ENCODE measurements around the gene SERPINH1.
"Not testable (repeated sequence)": the region's sequence is repeated elsewhere in the genome, so short reads cannot be mapped to it uniquely, and the experiment has no call there.

SERPINH1 gene

GRCh38 chr11:75578977-75579376, 16.9 kb downstream of the SERPINH1 start:
- DNase-seq: no peak

DNA sequence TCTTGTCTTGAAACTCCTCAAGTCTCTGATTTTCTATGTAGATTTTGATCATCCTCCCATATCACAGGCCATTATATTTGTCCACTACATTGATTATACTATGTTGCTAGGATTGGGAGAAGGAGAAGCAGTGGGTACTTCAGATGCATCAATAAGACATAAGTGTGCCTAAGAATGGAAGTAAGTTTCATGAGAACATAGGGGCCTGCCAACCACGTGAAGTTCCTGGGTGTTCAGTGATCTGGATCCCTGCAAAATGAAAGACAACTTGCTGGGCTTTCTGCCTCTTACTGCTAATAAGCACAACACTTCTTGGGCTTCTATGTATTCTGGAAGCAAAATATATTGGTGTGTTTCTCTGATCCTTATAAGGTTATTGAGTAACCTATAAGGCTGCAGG, 17.8 kb downstream of the SERPINH1 start:
- no peak for DNase-seq

GRCh38 chr11:75582506-75582894, 20.4 kb downstream of the SERPINH1 start:
- DNase-seq: no peak

DNA sequence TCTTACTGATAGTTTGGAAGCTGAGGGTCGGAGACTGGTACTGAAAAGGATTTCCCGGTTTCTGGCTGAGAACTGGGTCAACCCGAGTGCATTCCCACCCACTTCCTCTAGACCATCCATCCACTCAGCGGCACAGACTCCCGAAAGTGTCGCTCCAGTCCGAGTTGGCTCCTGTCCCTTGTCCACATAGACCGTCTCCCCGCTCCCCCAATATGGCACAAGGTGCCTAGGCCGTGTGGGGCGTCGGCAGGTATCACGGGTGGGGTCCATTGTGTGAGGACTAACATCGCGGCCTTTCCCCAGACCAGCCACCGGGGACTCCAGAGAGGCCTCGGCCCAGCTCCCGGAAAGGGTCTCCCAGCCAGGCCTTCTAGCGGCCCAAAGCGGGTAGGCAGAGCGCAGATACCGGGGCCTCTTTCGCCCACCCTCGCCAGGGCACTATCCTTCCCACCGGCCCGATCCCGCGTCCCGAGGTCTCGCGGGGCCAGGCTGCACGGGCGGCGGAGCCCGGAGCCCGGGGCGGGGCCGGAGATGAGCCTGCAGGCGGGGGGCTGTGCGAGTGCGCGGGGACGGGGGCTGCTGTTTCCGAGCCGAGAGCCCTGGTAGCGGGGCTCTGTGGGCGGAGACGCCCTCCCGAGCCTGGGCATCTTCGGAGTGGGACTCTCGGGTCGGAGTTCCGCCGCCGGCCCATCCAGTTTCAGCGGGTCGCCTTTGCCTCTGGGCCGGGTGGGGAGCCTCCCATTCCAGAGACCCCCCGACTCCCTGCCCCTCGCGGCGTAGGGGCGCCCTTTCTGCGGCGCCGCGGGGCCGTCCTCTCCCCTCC, 21.1 kb downstream of the SERPINH1 start:
- peak in 1 of 2 experiments; percentile 15 for DNase-seq

DNA sequence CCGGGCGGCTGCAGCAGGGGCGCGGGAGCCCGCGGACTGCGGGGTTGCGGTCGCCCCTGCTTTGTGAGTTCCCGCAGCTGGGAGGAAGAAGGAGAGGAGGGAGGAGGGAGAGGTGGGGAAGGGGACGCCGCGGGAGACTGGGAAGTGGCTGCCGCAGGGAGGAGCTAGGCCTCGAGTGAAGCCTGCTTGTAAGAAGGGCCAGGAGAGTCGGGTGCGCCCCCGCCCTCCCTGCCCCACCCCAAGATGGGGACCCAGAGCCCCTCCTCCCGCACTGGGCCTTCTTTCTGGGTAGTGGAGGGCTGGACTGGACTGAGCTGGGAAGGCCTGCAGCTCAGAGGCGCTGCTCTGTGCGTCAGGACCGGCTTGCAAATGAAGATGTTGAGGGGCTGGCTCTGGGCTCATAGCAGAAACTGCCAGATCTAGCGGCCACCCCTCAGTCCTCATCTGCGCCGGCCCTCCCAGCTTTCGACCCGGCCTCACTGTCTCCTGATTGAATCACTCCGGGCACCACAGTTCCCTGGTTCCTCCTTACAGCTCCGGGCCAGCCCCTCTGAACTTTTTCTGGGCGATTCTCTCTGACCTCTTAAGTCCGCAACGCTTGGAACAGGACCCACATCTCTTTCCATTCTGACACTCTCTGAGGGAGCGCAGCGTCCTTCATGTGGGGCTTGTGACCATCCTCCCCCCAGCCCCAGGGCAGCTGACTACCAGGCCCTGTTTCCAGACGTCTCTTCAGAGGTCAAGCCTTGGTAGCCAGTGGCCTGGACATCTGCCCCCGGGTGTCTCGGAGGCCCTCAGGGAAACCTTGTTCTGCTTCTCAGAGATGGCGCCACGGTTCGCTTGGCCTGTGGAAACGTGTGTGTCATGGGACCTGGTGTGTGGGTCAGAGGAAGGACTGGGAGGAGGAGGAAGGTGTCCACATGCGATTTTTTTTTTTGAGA, 21.9 kb downstream of the SERPINH1 start:
- DNase-seq: no peak

DNA sequence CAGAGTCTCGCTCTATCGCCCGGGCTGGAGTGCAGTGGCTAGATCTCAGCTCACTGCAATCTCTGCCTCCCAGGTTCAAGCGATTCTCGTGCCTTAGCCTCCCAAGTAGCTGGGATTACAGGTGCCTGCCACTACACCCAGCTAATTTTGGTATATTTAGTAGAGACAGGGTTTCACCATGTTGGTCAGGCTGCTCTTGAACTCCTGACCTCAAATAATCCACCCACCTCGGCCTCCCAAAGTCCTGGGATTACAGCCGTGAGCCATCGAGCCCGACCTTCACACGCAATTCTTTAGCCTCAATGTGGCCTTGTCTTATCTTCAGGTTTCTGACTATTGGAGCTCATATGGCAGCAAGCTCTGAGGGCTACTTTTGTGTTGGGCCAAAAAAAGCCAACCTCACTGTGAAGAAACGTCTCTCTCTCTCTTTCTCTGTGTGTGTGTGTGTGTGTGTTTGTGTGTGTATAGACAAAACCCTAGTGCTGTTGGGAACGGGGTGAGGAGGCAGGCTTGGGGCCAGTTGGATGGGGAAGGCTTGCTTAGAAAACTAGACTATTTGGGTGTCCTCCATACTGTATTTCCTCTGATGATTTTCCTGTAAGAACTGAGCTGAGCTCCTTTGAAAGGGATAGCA, 22.7 kb downstream of the SERPINH1 start:
- not testable (repeated sequence) for DNase-seq

DNA sequence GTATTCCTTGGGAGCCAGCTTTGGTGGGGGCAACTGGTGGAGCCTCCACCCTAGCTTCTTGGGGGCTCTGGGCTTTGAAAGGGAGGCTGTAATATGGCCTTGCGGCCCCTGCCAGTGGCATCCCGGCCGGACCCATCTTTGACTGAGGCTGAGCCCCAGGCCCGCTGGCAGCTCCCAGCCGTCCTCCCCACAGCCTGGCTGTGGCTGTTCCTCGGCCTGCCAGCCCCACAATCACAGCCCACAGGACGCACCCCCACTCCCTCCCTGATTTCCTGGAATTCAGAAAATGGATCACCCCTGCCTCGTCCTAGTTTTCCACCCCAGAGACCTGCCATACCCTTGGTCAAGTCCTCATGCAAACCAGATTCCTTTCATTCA, 23.2 kb downstream of the SERPINH1 start:
- DNase-seq: no peak

DNA sequence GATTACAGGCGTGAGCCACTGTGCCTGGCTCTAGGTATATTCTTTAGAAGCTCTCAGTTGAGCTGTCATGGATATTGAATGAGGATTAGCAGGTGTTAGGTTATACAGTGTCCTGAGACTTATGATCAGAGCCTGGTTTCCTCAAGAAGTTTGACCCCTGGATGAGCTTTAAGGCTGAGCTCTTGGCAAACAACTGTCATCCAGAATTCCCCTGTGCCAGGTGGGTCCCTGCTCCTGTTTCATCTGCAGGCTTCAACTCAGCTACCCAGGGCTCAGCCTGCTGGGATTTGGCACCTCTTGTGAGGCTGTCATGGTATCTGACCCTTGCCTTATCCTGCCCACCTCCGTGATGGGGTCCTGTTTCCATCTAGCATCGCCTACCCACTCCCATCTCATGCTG, 24.3 kb downstream of the SERPINH1 start:
- DNase-seq: no peak

DNA sequence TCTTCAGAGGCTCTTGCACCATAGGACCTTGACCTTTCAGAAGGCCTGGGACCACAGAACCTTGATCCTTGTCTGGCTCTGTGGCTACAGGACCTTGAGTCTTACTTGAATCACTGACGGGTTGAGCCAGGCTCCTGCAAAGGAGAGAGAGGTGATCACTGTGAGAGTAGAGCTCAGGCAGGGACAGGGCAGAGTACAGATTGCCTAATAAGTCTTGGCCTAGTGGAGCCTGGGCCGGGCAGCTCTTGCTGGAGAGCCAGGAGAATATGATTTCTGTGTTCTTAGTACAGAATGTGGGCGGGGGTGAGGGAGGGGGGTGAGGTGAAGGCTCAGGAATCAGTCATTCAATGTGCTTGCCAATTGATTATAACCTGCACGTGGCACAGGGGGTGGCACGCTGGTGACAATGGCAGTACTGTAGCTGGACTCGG, 26.0 kb downstream of the SERPINH1 start:
- DNase-seq: no peak

DNA sequence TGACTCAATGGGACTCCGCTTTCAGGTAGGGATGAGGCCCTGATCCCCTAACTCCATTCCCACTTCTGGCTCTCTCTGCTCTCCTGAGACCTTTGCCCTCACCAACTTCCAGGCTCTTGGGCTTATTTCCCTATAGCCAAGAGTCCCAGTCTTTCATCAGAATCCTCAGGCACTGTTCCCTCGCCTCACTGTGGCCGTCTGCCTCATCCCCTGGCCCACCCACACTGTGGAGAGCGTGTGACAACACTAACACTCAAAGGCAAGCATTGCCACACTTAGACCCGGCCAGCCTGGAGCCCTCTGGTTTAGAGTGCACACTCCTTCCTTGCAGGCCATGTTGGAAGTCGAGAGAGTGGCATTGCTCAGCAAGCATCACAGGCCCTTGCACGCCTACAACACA, 27.0 kb downstream of the SERPINH1 start:
- no peak for DNase-seq

GRCh38 chr11:75589933-75590332, 27.9 kb downstream of the SERPINH1 start:
- DNase-seq: no peak

DNA sequence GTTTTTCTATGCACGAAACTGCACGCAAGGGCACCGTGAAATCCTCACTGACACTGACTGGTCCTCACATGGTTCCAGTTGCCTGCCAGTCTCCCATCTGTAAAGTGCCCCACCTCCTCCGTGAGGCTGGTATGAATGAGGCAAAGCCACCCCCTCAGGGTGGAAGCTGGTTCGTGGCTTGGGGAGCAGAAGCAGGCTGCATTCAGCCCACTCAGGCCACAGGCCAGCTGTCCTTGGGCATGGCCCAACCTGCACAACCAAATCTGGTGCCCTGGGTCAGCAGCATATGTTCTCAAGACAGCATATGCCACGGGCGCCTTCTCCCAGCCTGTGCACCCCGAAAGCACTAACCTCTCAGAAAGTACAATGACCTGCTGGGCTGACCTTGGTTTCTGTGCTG, 29.3 kb downstream of the SERPINH1 start:
- no peak for DNase-seq

- DNase-seq: no peak
Measured at GRCh38 chr11:75591966-75592365, 29.9 kb downstream of the SERPINH1 start.

- no peak for DNase-seq
Measured at GRCh38 chr11:75592715-75593114, 30.7 kb downstream of the SERPINH1 start.

- no peak for DNase-seq
Measured at GRCh38 chr11:75593286-75593915, 31.3 kb downstream of the SERPINH1 start.

DNA sequence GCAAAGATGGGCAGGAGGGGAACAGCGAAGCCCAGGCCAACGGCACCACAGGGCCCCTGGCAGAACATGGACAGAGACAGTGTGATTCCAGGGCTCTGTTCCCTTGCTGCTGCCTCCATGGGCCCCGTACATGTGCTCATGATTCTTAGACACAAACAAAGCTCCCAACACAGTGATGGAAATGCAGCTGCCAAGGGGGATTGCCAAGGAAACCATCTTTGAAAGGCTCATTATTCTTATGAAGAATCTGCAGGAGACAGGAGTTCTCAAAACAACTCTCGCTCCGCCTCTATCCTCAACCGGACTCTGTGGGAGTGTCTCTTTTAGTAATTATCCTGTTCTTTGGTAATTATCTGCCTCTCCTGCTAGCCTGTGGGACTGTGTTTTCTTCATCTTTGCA, 32.2 kb downstream of the SERPINH1 start:
- no peak for DNase-seq

DNA sequence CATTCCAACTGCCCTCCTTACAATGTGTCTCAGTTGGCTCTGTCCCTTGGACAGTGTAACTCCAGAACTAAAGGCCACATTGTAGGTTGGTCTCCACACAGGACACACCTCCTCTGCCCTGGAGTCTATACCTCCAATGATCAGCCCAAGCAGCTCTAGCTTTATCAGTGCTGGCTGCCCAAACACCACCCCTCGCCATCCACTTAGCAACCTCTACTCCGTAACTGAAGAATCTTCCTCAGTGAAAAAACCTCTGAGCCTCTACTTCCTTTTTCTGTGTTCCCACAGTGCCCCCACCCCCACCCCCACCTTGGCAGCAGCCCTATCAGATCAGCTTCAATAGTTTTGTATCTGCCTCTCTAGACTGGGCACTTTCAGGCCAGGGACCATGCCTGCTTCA, 33.4 kb downstream of the SERPINH1 start:
- no peak for DNase-seq

DNA sequence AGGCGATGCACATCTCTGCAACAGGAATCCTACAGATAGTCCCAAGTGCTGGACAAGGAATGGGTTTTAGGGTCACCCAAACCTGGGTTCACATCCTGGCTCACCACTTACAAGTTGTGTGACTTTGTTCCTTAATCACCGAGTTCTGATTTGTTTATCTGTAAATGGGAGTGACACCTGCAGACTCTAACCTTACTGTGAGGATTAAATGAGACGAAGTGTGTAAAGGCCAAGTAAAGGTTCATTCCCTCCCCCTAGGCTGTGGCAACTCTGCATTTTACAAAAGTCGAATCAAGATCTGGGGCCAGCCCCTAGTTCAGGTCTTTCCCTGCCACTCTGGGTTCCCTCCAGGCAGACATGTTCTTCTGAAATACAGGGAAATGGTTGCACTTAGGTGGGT, 34.9 kb downstream of the SERPINH1 start:
- no peak for DNase-seq

GRCh38 chr11:75597636-75598035, 35.6 kb downstream of the SERPINH1 start:
- DNase-seq: no peak

GRCh38 chr11:75598264-75598663, 36.2 kb downstream of the SERPINH1 start:
- DNase-seq: no peak

DNA sequence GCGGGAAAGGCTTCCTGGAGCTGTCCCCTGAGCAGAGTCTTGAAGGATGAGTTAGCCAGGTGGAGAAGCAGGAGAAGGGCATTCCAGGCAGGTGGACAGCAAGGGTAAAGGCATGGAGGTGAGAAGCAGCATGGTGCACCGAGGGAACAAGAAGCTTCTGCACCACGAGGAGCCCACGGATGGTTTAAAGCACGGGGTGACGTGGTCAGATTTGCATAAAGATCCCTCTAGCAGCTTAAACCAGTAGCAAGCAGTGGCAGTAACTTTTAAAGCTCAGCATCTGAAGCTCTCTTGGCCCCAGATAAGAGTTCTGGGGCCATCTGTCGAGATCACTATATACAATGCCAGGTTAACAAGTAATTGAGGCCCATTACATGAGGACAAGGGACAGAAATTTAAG, 36.8 kb downstream of the SERPINH1 start:
- no peak for DNase-seq

GRCh38 chr11:75600356-75600755, 38.3 kb downstream of the SERPINH1 start:
- no peak for DNase-seq

- no peak for DNase-seq
Measured at GRCh38 chr11:75601494-75601893, 39.4 kb downstream of the SERPINH1 start.
